ENCODE results near the gene CHIC2.

CHIC2 gene

GRCh38 chr4:54092405-54093323 is 28.3 kb upstream of the CHIC2 start:
- DNase-seq = no peak

- peak; percentile 68 for DNase-seq
Measured at GRCh38 chr4:54091637-54092404, 27.4 kb upstream of the CHIC2 start.

GRCh38 chr4:54090804-54091623 is 26.6 kb upstream of the CHIC2 start:
- no peak for DNase-seq

- no peak for DNase-seq
Measured at GRCh38 chr4:54090404-54090803, 26.0 kb upstream of the CHIC2 start.

- DNase-seq = no peak
Measured at GRCh38 chr4:54089875-54090274, 25.5 kb upstream of the CHIC2 start.

GRCh38 chr4:54085284-54085683 is 20.9 kb upstream of the CHIC2 start:
- DNase-seq = no peak

GRCh38 chr4:54082168-54082567 is 17.8 kb upstream of the CHIC2 start:
- DNase-seq = no peak

- no peak for DNase-seq
Measured at GRCh38 chr4:54077812-54078211, 13.4 kb upstream of the CHIC2 start.

- no peak for DNase-seq
Measured at GRCh38 chr4:54076673-54077072, 12.3 kb upstream of the CHIC2 start.

- no peak for DNase-seq
Measured at GRCh38 chr4:54074381-54074780, 10.0 kb upstream of the CHIC2 start.

- no peak for DNase-seq
Measured at GRCh38 chr4:54073271-54073880, 9.0 kb upstream of the CHIC2 start.

GRCh38 chr4:54067166-54067565 is 2.8 kb upstream of the CHIC2 start:
- DNase-seq = no peak

GRCh38 chr4:54066718-54067129 is 2.3 kb upstream of the CHIC2 start:
- DNase-seq = no peak

- no peak for DNase-seq
Measured at GRCh38 chr4:54066088-54066415, 1.6 kb upstream of the CHIC2 start.

GRCh38 chr4:54065282-54066087 is 1.1 kb upstream of the CHIC2 start:
- no peak for DNase-seq

GRCh38 chr4:54063737-54064316 is 578 bp downstream of the CHIC2 start:
- DNase-seq = no peak

- no peak for DNase-seq
Measured at GRCh38 chr4:54063229-54063628, 1.2 kb downstream of the CHIC2 start.

- no peak for DNase-seq
Measured at GRCh38 chr4:54062392-54062791, 2.0 kb downstream of the CHIC2 start.

- no peak for DNase-seq
Measured at GRCh38 chr4:54061873-54062272, 2.5 kb downstream of the CHIC2 start.

- DNase-seq = no peak
Measured at GRCh38 chr4:54061067-54061466, 3.3 kb downstream of the CHIC2 start.

GRCh38 chr4:54060116-54060515 is 4.3 kb downstream of the CHIC2 start:
- DNase-seq = no peak

- DNase-seq = no peak
Measured at GRCh38 chr4:54058171-54058570, 6.2 kb downstream of the CHIC2 start.
